NCI-H524 treated with DMSO at 0.1 percent for 48 hours (cell line): ENCODE measurements around the gene MBD3.
A peak's percentile ranks its signal among the peaks of the same experiment; 100 is the strongest.

Experiments used
- DNase-seq: peaks from one replicate; lab custom pipeline; 2025; lab: John Stamatoyannopoulos, UW

Gene MBD3

GRCh38 chr19:1598777-1599459 lies 6.3 kb upstream of the MBD3 start:
- DNase-seq, result no peak

- DNase-seq, result no peak
These were observed 772 bp upstream of the MBD3 start for GRCh38 chr19:1593501-1593772.

- peak; percentile 11 for DNase-seq
These were observed 476 bp downstream of the MBD3 start for GRCh38 chr19:1592024-1592754.

- DNase-seq, result no peak
These were observed 1.1 kb downstream of the MBD3 start for GRCh38 chr19:1591421-1592023.

GRCh38 chr19:1590641-1591397 lies 1.8 kb downstream of the MBD3 start:
- no peak for DNase-seq

GRCh38 chr19:1587872-1588271 lies 4.8 kb downstream of the MBD3 start:
- no peak for DNase-seq

- no peak for DNase-seq
These were observed 7.5 kb downstream of the MBD3 start for GRCh38 chr19:1585243-1585580.

- DNase-seq, result no peak
These were observed 8.0 kb downstream of the MBD3 start for GRCh38 chr19:1584500-1585242.

- DNase-seq, result no peak
These were observed 10.5 kb downstream of the MBD3 start for GRCh38 chr19:1582201-1582600.

- DNase-seq, result no peak
These were observed 11.7 kb downstream of the MBD3 start for GRCh38 chr19:1580957-1581356.

GRCh38 chr19:1580382-1580781 lies 12.3 kb downstream of the MBD3 start:
- DNase-seq, result no peak

GRCh38 chr19:1579222-1579621 lies 13.4 kb downstream of the MBD3 start:
- no peak for DNase-seq

- no peak for DNase-seq
These were observed 14.6 kb downstream of the MBD3 start for GRCh38 chr19:1577929-1578618.

GRCh38 chr19:1577090-1577928 lies 15.4 kb downstream of the MBD3 start:
- DNase-seq, result no peak

GRCh38 chr19:1576242-1577089 lies 16.2 kb downstream of the MBD3 start:
- no peak for DNase-seq

- DNase-seq, result no peak
These were observed 17.1 kb downstream of the MBD3 start for GRCh38 chr19:1575323-1576241.

GRCh38 chr19:1574354-1575136 lies 18.1 kb downstream of the MBD3 start:
- DNase-seq, result no peak

- no peak for DNase-seq
These were observed 19.9 kb downstream of the MBD3 start for GRCh38 chr19:1572795-1573194.
